Stimulated activated CD4-positive, alpha-beta T cell treated with anti-CD3 and anti-CD28 coated beads, Interleukin-12 subunit alpha, Interleukin-12 subunit beta, amount 100 ng/mL, for 24 hours (primary cell): ENCODE measurements around the gene HECW1.

Source experiments
- DNase-seq, 2 experiments: peaks; one replicate each; pipeline ENCODE4 v3.0.0-alpha.2; 2020; ENCODE audit warnings: low read depth in 2 of 2

HECW1 gene

DNA sequence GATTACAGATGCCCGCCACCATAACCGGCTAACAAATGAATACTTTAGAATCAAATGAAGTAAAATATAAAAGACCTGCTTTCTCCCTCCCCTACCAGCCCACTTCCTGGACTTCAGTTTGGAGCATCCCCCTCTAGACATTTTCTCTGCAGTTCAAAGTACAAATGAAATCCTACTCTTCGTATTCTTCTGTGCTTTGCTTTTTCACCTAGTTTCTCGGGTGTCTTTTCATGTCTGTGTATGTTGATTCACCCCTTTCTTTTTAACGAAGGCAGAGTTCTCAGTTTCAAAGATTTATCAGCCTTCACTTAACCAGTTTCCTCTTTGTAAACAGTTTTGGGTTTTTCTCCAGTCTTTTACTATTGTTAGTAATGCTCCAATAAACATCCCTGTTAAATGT is 324.6 kb downstream of the HECW1 start:
- DNase-seq: no peak

DNA sequence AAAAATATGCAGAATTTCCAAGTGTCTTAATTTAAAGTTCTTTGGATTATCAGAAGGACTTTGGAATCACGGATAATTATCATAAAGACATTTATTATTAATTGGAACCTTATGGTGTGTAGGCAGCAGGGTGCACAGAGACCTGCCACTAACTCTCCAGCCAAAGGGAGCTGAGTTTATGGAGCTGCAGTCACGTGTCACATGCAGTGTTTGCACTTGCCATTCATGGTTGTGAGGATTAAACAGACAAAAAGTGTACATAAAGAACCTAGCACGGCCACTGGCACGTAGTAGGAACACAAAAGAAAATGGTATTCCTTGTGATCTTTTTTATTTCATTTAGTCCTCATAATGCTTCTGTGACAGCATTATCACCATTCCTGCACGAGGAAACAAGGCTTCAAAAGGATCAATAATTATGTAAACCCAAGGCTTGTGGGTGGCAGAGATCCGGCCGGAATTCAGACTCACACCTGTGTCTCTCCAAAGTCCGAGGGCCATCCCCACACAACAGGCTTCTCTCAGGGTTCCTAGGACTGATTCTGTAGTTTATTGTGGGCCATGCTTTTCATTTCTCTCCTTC is 326.5 kb downstream of the HECW1 start:
- DNase-seq: no peak

DNA sequence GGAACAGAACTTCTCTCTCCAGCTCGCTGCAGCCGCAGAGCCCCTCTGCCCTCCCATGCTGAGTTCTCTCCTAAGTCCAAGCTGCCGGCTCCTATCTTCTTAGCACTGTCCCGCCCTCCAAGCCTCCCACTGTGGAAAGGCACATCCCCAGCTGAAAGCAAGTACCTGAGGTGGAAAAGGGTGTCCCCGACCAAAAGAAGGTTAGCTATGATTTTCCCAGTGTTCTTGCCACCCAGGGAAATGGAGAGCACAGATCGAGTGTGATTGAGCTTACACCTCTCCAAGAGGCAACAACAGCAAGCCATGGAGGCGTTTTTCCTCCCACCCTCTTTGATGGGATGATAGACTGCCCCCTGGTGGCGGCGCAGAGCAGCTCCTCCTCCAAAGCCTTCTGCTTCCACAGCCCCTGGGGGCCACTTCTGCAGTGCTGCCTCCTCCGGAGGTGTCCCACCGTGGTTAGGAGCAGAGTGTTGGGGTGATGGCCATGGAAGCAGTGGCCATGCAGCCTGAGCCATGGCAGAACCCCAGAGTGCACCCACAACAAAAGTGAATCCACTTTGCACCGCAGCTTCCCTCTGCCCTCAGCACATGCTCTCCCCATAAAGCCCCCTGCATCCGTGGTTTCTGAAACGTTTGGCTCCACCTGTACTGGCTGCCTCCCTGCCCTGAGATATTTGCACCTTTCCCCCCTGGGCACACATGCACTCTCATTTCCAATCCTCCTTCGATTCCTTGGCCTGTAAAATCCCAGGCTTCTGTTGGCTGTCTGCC is 327.4 kb downstream of the HECW1 start:
- DNase-seq: peak; percentile 32 to 53

DNA sequence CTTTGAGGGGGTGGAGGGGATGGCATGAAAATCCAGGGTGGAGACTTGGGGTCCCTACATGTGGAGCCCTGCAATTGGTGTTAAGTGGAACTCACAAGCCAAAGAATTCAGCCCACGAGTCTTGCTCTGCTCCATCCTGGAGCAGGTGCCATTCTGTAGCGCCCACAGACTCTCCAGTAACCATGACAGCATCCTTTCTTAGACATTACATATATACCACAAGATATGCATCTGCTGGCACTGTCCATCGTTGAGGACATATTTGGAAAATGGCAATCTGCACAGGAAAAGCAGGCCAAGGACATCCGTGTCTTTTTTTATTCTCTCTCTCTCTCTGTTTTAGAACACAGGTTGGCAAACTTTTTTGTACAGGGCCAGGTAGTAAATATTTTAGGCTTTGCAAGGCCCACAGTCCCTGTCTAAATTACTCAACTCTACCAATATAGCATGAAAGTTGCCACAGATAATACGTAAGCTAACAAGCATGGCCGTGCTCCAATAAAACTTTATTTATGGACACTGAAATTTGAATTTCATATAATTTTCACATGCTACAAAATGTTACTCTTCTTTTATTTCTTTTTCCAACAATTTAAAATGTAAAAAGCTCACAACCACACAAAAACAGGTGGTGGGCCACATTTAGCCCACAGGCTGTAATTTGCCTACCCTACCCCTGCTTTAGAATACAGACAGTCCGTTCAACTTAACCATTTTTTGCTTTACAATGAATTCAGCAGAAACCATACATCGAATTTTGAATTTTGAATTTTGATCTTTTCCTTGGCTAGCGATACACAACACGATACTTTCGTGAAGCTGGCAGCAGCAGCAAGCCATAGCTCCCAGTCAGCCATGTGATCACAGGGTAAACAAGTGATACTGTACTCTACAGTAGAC is 329.0 kb downstream of the HECW1 start:
- DNase-seq: no peak

DNA sequence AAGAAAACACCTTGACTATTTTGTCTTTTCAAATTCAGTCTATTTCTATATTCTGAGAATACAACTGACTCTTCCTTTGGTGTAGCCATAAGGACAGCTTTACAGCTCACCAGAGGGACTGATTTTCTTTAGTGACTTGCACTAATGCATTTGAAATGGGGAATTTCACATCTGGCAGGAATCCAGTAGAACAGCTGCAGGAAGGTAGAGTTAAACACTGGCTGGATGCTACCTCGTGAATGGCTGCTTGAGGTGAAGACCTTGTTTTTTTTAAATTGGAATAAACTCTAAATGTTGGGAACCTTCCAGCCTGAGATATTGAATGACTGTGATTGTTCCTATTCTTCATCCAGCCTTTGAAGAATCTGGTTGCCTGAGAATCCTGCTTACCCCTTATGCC is 330.9 kb downstream of the HECW1 start:
- DNase-seq: no peak

DNA sequence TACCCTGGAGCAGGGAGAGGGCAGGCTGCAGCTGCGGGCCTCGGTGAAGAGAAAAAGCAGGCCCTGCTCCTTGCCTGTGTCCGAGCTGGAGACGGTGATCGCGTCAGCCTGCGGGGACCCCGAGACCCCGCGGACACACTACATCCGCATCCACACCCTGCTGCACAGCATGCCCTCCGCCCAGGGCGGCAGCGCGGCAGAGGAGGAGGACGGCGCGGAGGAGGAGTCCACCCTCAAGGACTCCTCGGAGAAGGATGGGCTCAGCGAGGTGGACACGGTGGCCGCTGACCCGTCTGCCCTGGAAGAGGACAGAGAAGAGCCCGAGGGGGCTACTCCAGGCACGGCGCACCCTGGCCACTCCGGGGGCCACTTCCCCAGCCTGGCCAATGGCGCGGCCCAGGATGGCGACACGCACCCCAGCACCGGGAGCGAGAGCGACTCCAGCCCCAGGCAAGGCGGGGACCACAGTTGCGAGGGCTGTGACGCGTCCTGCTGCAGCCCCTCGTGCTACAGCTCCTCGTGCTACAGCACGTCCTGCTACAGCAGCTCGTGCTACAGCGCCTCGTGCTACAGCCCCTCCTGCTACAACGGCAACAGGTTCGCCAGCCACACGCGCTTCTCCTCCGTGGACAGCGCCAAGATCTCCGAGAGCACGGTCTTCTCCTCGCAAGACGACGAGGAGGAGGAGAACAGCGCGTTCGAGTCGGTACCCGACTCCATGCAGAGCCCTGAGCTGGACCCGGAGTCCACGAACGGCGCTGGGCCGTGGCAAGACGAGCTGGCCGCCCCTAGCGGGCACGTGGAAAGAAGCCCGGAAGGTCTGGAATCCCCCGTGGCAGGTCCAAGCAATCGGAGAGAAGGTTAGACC is 332.5 kb downstream of the HECW1 start:
- no peak for DNase-seq

DNA sequence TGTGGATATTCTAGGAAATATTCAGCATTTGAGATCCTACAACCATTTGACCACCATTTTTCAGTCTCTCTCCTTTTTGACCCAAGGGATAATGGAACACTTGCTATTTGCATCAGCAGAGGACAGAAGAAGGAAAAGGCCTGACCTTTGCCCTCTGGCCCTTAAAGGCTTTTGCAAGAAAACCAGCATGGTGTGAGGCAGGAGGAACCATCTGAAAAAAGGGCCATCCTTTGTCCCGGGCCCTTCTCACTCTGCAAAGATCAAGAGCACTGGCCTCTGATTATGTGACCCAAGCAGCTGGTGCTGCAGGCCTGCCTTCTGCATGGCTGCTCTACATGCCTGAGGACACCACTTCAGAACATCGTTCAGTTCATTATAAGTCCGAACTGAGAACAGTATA is 337.1 kb downstream of the HECW1 start:
- DNase-seq: no peak

DNA sequence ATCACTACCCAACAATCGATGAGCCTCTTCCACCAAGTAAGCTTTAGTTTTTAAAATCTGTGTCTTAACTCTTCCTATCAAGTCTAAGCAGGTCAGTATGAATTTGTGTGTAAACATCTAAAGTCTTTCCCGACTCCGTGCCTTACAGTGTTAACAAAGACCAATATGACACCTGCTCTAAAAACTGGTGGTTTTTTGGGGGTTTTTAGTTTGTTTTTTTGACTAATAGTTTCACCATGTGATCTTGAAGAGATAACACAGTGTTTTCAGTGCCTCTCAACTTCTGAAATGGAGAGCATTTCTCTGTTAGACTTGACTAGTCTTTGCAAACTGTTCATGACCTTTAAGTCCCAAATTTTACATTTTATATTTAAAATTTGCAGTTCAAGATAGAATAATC is 338.4 kb downstream of the HECW1 start:
- DNase-seq: no peak

DNA sequence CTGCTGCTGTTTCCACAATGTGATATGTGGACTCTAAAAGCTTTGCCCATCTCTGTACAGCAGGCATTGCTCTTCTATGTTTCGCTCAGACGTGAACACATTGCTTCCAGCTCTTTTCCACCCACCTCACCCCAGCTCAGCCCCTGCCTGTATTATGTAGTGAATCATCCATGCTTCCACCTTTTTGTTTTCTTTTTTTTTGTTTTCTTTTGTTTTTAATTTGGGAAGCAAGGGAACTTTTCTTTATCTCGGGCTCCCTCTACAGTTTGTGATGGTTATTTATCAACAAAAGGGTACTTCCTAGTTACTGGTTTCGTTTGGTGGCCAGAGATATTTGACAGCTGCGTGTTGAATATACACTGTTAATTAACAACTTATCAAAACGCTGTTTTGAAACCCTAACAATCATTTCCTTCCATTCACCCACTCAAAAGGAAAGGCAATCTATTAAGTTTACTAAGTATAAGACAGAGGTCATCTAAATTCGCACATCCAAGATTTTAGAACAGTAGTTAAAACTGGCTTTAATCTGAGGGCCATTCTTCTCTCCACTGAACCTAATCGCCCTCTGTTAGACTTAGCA is 342.6 kb downstream of the HECW1 start:
- DNase-seq: no peak

DNA sequence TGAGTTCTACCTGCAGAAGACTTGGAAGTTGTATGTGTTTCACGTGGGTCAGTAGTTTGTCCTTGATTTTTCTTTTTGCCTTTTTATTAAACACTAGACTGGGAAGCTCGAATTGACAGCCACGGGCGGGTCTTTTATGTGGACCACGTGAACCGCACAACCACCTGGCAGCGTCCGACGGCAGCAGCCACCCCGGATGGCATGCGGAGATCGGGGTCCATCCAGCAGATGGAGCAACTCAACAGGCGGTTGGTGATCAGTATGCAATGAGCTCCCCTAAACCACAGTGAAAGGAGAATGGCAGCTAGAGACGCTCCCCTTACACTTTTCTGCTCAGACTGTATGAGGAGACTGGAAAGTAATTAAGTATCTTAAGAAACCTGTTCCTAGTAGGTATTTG is 343.8 kb downstream of the HECW1 start:
- DNase-seq: no peak

DNA sequence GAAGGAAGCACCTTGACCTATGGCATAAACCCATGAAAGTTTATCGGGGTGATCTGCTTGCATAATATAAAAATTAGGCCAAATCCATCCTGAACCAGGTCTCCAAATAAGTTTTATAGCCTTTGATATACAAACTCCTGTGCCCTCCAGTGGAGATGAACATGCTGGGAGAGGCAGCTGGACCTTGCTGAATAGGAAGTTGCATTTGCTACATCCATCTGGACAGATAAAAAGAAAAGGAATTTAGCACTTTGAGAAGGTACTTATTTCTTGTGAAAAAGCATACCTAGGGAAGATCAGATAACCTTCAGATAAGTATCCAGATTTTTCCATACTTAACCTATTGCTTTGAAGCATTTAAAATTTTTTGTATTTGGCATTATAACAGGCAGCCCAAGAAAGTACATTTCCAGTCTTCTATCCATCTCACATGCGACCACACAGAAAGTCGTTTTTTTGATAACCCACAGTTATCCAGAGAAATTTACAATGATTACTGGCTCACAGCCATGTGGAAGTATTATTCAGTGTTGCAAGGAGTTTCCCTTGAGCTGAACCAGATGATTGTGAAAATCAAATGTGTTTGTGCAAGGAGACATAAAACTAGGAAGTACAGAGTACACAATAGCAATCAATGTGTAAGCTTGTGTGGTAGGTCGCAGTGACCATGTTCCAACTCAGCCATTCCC is 346.0 kb downstream of the HECW1 start:
- no peak for DNase-seq

DNA sequence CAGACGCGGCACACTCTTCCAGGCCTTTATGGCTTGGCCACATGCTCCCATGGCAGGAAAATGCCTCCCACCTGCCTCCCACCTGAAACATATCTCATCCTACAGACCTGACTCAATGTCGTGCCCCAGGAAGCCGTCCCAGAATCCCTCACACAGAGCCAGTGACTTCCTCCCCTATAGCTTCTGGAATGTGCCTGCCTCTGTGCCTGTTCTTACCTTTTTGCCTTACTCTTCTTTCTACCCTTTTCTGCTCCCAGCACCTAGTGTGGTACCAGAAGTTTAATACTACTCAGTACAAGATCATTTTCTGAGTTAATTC is 346.5 kb downstream of the HECW1 start:
- no peak for DNase-seq

DNA sequence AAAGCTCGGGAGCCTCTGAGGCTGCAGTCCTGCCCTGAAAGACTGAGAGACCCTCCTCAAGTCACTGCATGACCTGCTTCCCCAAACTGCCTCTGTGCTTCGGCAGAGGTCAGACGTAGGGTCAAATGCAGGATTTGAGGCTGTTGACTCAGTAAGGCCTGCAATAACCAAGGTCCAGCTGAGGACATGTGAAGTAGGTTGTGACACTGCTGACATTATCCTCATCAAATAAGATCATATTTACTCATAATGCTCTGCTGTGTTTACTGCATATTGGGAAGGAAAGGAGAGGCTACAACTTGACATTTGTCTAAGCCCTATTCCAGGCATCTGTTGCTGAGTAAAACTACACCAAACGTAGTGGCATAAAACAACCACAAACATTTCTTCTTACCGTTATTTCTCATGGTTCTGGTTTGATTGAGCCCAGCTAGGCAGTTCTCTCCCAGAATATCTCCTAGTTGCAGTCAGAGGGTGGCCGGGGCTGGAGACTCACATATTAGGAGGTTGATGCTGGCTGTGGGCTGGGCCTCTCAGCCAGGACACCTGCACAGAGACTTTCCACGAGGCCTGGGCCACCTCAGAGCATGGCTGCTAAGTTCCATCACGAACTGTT is 348.4 kb downstream of the HECW1 start:
- DNase-seq: no peak

DNA sequence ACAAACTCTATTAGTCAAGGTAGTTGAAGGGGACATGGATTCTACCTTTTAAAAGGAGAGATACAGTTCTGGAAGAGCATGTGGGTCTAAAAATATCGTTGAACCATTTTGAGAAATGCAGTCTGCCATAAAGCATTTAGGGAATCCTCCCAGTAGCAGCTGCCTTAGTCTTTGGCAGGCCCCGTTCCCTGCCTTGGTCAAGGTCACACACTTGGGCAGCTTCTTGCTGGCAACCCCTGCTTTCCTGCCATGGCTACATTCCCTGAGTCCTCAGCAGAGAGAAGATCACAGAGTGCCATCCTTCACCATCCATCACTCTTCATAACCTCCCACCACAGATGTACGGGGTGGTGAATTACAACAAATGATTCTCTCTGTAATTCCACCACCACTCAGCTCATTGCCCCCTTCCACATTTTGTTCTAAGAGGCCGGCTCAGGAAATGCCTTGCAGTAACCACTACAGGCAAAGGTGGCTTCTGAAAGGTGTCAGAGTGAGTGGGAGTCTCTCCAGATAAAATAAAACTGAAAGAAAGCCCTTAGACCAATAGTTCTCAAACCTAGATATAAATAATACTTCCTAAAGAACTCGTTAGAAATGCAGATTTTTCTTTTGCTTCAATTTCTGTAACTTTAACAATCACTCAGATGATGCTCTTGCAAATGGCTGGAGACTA is 349.0 kb downstream of the HECW1 start:
- DNase-seq: no peak

DNA sequence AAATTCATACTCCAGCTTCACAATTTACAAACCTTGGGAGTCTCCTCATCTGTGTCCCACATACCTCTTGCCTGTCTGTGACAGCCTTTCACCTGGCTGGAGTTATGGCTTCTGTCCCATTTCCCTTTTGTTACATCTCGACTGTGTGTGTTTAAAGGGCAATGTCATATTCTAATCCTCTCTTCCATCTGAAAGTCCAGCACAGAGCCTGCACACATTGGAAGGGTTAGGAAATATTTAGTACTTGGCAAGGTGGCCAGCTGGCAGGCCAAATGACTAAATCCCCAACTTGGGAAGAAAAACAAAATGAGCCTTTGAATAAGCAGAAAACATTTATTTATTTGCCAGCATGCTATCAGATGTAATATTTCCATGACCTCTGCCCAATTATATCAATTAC is 350.4 kb downstream of the HECW1 start:
- DNase-seq: no peak

DNA sequence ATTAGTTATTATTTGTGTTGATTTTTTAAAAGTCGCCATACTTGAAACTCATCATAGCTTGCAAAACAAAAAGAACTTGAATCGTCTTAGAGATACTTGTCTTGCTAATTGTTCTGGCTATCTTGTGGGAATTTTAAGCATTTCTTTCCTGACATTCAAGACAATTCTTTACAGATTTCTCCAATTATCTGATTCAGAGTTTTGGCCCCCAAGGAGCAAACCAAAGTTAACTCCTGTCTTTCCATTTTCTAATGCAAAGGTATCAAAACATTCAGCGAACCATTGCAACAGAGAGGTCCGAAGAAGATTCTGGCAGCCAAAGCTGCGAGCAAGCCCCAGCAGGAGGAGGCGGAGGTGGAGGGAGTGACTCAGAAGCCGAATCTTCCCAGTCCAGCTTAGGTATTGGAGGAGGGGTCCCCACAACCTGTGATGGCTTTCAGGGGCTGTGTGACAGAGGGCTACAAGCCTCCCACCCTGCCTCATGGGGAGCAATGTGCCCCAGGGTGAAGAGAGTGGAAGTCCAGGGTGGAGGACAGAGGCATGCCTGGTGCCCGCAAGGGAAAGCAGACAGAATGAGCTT is 351.0 kb downstream of the HECW1 start:
- no peak for DNase-seq

DNA sequence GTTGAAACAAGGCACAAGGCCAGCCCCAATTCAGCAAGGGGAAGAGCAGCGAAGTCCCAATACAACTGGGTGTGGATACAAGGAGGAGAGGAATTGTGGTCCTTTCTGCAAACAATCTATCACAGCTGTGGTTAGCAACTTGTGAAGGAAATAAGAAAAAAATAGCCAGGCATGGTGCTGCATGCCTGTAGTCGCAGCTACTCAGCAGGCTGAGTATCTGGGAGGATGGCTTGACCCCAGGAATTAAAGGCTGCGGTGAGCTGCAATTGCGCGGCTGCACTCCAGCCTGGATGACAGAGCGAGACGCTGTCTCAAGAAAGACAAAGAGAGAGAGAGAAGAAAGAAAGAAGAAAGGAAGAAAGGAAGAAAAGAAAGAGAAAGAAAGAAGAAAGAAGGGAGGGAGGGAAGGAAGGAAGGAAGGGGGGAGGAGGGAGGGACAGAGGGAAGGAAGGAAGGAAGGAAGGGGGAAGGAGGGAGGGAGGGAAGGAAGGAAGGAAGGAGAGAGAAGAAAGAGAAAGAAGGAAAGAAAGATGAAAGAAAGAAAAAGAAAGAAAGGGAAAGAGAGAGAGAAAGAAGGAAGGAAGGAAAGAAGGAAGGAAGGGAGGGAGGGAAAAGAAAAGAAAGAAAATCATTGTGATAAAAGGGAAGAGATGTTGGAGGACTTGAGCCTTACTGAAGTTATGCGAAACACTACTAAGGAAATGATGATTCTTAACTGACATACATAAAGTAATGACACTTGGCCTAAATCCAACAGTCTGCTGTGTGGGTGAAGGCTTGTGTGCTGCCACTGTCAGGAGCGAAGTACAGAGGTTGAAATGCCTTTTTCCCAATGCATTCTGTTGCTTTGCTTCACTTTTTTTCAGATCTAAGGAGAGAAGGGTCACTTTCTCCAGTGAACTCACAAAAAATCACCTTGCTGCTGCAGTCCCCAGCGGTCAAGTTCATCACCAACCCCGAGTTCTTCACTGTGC is 353.4 kb downstream of the HECW1 start:
- DNase-seq: no peak

DNA sequence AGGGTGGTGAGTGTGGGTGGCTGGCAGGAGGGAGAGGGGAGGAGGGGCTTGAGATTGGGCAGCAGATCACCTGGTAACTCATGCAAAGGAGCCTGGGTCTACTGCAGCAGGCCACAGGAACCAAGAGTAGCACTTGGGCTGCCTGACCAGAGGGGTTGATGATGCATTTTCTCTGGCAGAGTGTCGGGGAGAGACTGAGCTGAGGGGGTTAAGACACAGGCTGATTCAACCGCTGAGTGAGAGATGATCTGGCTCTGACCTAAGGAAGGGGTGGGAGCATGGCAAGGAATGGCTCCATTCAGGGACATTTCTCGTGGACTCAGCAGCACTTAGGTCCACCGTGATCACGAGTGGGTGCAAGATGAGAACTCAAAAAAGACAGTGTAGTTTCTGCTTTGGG is 355.0 kb downstream of the HECW1 start:
- DNase-seq: no peak
